PC-9 (cell line): Measurements from ENCODE around the gene LIMS2. TPM values are rescaled to one million over a fixed set of nuclear protein-coding genes. Genes with fewer than 3 reads are reported as not detected.

Experiments used
- BruUV-seq: library from RNA; stranded (reverse); fragments of 400-500 nt; replicated peaks from 2 replicates; lab custom pipeline; 2021; lab: Mats Ljungman, UMichigan
- CTCF ChIA-PET: fragments of 300-600 bp; sonication (Branson Sonifier 250); formaldehyde crosslinking; loops from one replicate; lab custom pipeline; 2022; ENCODE audit warnings: antibody characterized with exemption; lab: Charles Lee
- POLR2A ChIA-PET: fragments of 300-600 bp; sonication (Branson Sonifier 250); formaldehyde crosslinking; loops from one replicate; lab custom pipeline; 2022; ENCODE audit warnings: antibody characterized with exemption; ENCODE audit not compliant: unreplicated experiment; lab: Charles Lee
- DNase-seq, 2 experiments: peaks; one replicate each; pipeline versions ENCODE4 v3.0.0 to v3.0.0-alpha.2; 2015 to 2022; ENCODE audit warnings: mixed read lengths in 1 of 2
- H2AFZ ChIP-seq: fragments of 200-600 bp; sonication (generic); 2 replicates; pipeline ENCODE4 v1.8.1; 2017; ENCODE audit warnings: antibody characterized with exemption
- H3F3A ChIP-seq: fragments of 200-600 bp; sonication (generic); 2 replicates; pipeline ENCODE4 v1.8.1; 2017; ENCODE audit warnings: antibody characterized with exemption, mild to moderate bottlenecking, low read depth; ENCODE audit not compliant: insufficient read depth
- H3K27ac ChIP-seq: fragments of 200-600 bp; sonication (generic); 2 replicates; pipeline ENCODE4 v1.6.1; 2016; ENCODE audit warnings: mixed run types
- H3K27me3 ChIP-seq: fragments of 200-600 bp; sonication (generic); 2 replicates; pipeline ENCODE4 v1.6.1; 2016; ENCODE audit warnings: low read depth, mixed run types; ENCODE audit not compliant: insufficient read depth
- H3K36me3 ChIP-seq: fragments of 200-600 bp; sonication (generic); 2 replicates; pipeline ENCODE4 v1.6.1; 2016; ENCODE audit warnings: low read depth, mixed run types
- H3K4me1 ChIP-seq: fragments of 200-600 bp; sonication (generic); replicated peaks from 2 replicates; pipeline ENCODE4 v1.6.1; 2016; ENCODE audit warnings: mixed run types; ENCODE audit not compliant: insufficient read depth
- H3K4me2 ChIP-seq: fragments of 200-600 bp; sonication (generic); 2 replicates; pipeline ENCODE4 v1.6.1; 2017; ENCODE audit warnings: mixed run types
- H3K4me3 ChIP-seq: fragments of 200-600 bp; sonication (generic); 2 replicates; pipeline ENCODE4 v1.6.1; 2016; ENCODE audit warnings: mixed run types
- H3K79me2 ChIP-seq: fragments of 200-600 bp; sonication (generic); 2 replicates; pipeline ENCODE4 v1.6.1; 2017; ENCODE audit warnings: low read depth, mixed run types
- H3K9me2 ChIP-seq: fragments of 200-600 bp; sonication (generic); 2 replicates; pipeline ENCODE4 v1.8.1; 2017; ENCODE audit warnings: mild to moderate bottlenecking; ENCODE audit not compliant: insufficient read depth
- H3K9me3 ChIP-seq: fragments of 200-600 bp; sonication (generic); 2 replicates; pipeline ENCODE4 v1.8.1; 2016; ENCODE audit warnings: low read depth; ENCODE audit not compliant: insufficient read depth
- H4K20me1 ChIP-seq: fragments of 200-600 bp; sonication (generic); 2 replicates; pipeline ENCODE4 v1.8.1; 2017; ENCODE audit not compliant: insufficient read depth
- EZH2 ChIP-seq: fragments of 200-600 bp; sonication (generic); IDR thresholded peaks from 2 replicates; pipeline ENCODE4 v1.8.0; 2017; ENCODE audit warnings: antibody characterized with exemption, low read depth
- intact Hi-C: fragments of 100-400 bp; cut with micrococcal nuclease; formaldehyde crosslinking; loops from one replicate; pipeline ENCODE4 v1.10.0; 2022; ENCODE audit not compliant: unreplicated experiment
- total RNA-seq: library from RNA; stranded (reverse); gene quantifications from 2 replicates; pipeline ENCODE4 v1.2.3, GENCODE V29; 2021
- TF ChIP-seq, protein P1 (sequence below): fragments of 200-600 bp; sonication (generic); conservative IDR thresholded peaks from 2 replicates; pipeline ENCODE4 v1.6.1; 2017; ENCODE audit warnings: mixed run types, antibody characterized with exemption, mild to moderate bottlenecking, moderate library complexity

Gene LIMS2
- total RNA-seq, 1 experiment from 2014 or later = 1.4 TPM

DNA sequence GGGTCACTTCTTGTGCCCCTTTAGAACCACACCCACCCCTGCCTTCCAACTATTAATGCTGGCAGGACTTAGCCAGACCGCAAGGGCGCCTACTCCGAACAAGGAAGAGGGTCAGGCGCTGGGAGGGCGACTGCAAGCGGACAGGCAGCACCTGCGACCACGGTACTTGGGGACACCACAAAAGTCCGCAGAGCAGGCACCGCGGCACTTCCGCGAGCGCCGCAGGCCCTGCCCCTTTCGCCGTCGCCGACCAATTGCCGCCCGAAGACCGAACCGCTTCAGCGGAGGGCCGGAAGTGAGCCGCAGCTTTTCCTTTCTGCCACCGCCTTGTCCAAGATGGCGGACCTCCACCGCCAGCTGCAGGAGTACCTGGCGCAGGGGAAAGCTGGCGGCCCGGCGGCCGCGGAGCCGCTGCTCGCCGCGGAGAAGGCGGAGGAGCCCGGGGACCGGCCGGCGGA lies 25.9 kb upstream of the LIMS2 start, which contains the start of gene SFT2D3:
Gene SFT2D3 (plus strand): TSS at position 305 of the 458 bp plus-strand sequence. CDS start 32 bp downstream, at position 337.
- CTCF ChIA-PET = no interaction called here
- Histone ChIP-seq H3K4me3 (peak within 1 kb of the TSS; percentile 66), H3K27me3 (no peaks in the 10 kb centered on the region), H3K4me2 (peak within 1 kb of the TSS; percentile 89), H3K4me1 (peaks cover 32% of the 10 kb centered on the region), H2AFZ (peak within 1 kb of the TSS; percentile 76), H4K20me1 (peaks cover 19% of the 10 kb centered on the region; the same call in 1 of the 2 replicates), H3K9me2 (no peaks in the 10 kb centered on the region), H3F3A (peaks cover 37% of the 10 kb centered on the region), H3K79me2 (peaks cover 28% of the 10 kb centered on the region), H3K27ac (peak within 1 kb of the TSS; percentile 94), H3K9me3 (no peaks in the 10 kb centered on the region), H3K36me3 (peaks cover 19% of the 10 kb centered on the region)
- BruUV-seq = no TSS peak
- POLR2A ChIA-PET = interaction anchor here (0.7 kb wide), 1 partner anchor 193 kb away, joined by 4 read pairs; no protein-coding TSS in a partner anchor
- TF ChIP-seq EZH2 = no peak
- TF ChIP-seq, protein P1, sequence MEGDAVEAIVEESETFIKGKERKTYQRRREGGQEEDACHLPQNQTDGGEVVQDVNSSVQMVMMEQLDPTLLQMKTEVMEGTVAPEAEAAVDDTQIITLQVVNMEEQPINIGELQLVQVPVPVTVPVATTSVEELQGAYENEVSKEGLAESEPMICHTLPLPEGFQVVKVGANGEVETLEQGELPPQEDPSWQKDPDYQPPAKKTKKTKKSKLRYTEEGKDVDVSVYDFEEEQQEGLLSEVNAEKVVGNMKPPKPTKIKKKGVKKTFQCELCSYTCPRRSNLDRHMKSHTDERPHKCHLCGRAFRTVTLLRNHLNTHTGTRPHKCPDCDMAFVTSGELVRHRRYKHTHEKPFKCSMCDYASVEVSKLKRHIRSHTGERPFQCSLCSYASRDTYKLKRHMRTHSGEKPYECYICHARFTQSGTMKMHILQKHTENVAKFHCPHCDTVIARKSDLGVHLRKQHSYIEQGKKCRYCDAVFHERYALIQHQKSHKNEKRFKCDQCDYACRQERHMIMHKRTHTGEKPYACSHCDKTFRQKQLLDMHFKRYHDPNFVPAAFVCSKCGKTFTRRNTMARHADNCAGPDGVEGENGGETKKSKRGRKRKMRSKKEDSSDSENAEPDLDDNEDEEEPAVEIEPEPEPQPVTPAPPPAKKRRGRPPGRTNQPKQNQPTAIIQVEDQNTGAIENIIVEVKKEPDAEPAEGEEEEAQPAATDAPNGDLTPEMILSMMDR = no peak
- peak; percentile 89 to 93 for DNase-seq
- intact Hi-C loops = loop anchor here (1.0 to 5.0 kb wide), 6 partner anchors 52 to 474 kb away; partner anchors contain the start of genes IWS1, POLR2D, UGGT1 and WDR33

DNA sequence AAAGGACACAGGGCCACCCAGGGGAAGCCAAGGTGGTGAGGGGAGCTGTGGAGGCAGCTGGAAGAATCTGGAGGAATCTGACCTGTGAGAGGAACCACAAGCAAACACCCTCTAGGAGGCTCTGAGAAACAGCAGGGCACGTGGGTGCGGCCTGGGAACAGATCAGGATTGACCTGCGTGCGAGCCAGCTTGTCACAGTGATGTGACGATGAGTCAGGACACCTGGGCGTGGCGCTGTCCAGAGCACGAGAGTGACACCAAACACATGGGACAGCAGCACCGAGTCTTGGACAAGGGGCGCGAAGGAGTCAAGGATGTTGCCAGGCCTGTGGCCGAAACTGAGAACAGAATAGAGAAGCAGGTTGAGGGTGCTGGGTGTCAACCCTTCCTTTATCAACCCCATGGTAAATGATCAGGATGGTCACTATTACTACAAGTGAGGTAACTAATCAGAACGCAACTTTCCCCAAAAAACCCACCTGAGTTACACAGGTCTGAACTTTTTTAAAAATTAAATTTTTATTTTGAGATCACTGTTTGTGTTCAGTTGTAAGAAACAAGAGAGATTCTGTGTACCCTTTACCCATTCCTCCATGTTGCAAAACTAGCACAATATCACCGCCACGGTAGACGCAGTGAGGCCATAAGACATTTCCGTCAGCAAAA lies 25.3 kb upstream of the LIMS2 start:
- H3K9me2 ChIP-seq = no peaks in the 10 kb centered on the region
- POLR2A ChIA-PET = interaction anchor here (0.5 to 0.9 kb wide), 6 partner anchors 22 to 192 kb away, joined by 3 to 7 read pairs (median 5); partner anchors contain the start of gene IWS1
- BruUV-seq = TSS peak; percentile 90

More for the DNA sequence above, 25.3 kb upstream of the LIMS2 start:
- H2AFZ ChIP-seq = peak overlapping the region; percentile 76
- peak overlapping the region; percentile 89 for H3K4me2 ChIP-seq
- H3K9me3 ChIP-seq = no peaks in the 10 kb centered on the region
- peak overlapping the region; percentile 66 for H3K4me3 ChIP-seq
- H3F3A ChIP-seq = peaks cover 32% of the 10 kb centered on the region
- CTCF ChIA-PET = no interaction called here
- TF ChIP-seq, protein P1 = no peak
- TF ChIP-seq EZH2 = no peak
- H3K27ac ChIP-seq = peak overlapping the region; percentile 94
- peaks cover 35% of the 10 kb centered on the region for H3K4me1 ChIP-seq
- no peaks in the 10 kb centered on the region for H3K27me3 ChIP-seq
- peaks cover 16% of the 10 kb centered on the region; the same call in 1 of the 2 replicates for H4K20me1 ChIP-seq
- peak; percentile 95 for DNase-seq
- peaks cover 28% of the 10 kb centered on the region for H3K79me2 ChIP-seq
- peaks cover 18% of the 10 kb centered on the region for H3K36me3 ChIP-seq
- intact Hi-C loops = loop anchor here (1.0 to 5.0 kb wide), 6 partner anchors 52 to 473 kb away; partner anchors contain the start of genes IWS1, POLR2D, UGGT1 and WDR33
